Breast epithelium (tissue), 3 donors: Measurements from ENCODE around the gene THAP6.

Source experiments
- CTCF ChIP-seq, 3 donors: fragments of 450-650 bp; IDR thresholded peaks; one replicate each; pipeline ENCODE4 v1.5.1; 2016 to 2017; ENCODE audit warnings: antibody characterized with exemption in 3 of 3, mild to moderate bottlenecking in 3 of 3, moderate library complexity in 3 of 3
- POLR2AphosphoS5 ChIP-seq, 3 donors: sonication (generic); formaldehyde crosslinking; IDR thresholded peaks; one replicate each; pipeline ENCODE4 v1.6.1; 2017; ENCODE audit warnings: antibody characterized with exemption in 3 of 3

GRCh38 chr4:75552452-75552851, 38.2 kb downstream of the THAP6 start:
- TF ChIP-seq CTCF (IDR thresholded peaks at IDR 0.05) = no peak
- TF ChIP-seq POLR2AphosphoS5 (IDR thresholded peaks at IDR 0.05) = no peak
